GM12801 (cell line): Measurements from ENCODE around the gene GAREM2.

Source experiments
- CTCF ChIP-seq: IDR thresholded peaks from one replicate; pipeline ENCODE4 v1.5.1; 2011; ENCODE audit warnings: control low read depth; ENCODE audit not compliant: insufficient read length; ENCODE audit errors: extremely low read depth

Gene GAREM2

DNA sequence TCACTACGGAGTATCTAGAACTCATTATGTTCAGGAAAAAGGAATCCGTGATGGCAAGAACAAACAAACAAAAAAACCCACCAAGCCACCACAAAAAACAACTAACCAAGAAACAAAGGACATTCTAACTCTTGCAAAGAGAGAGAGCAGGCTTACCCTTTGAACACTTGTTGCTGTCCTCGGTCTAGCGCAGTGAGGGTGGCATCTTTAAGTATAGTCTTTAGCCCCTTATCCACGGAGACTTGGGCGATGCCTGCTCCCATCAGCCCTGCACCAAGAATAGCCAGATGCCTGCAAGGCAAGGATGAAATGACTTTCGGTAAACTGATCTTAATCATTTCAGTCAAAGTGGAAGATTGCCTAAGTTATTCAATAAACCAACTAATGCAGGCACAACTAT, 31.0 kb downstream of the GAREM2 start:
- no peak for TF ChIP-seq CTCF

DNA sequence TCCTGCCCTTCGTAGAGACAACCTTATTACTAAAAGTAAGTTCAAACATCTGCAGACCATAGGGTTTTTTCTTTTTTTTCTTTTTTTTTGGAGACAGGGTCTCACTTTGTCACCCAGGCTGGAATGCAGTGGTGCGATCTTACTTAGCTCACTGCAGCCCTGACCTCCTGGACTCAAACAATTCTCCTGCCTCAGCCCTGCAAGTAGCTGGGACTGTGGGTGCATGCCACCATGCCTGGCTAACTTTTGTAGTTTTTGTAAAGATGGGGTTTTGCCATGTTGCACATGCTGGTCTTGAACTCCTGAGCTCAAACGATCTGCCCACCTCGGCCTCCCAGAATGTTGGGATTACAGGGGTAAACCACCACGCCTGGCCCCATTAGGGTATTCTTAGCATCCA, 39.1 kb downstream of the GAREM2 start:
- TF ChIP-seq CTCF = no peak

- no peak for TF ChIP-seq CTCF
Measured at GRCh38 chr2:26214759-26215158, 41.9 kb downstream of the GAREM2 start.

DNA sequence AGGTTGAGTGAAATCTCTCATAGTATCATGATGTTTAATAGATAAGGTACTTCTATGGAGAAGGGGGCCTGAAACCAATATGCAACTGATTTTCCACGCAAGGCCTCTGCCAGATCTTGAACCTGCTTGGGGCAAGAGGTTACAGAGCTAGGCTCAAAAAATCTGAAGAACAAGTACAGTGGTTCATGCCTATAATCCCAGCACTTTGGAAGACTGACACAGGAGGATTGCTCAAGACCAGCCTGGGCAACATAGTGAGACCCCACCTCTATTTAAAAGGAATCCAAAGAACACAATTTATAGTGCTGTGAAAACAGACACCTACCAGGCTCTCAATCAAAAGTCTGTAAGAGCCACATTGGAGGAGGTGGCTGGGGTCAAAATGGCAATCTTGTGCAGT, 42.9 kb downstream of the GAREM2 start:
- TF ChIP-seq CTCF = no peak

GRCh38 chr2:26216587-26216986, 43.7 kb downstream of the GAREM2 start:
- TF ChIP-seq CTCF = no peak

DNA sequence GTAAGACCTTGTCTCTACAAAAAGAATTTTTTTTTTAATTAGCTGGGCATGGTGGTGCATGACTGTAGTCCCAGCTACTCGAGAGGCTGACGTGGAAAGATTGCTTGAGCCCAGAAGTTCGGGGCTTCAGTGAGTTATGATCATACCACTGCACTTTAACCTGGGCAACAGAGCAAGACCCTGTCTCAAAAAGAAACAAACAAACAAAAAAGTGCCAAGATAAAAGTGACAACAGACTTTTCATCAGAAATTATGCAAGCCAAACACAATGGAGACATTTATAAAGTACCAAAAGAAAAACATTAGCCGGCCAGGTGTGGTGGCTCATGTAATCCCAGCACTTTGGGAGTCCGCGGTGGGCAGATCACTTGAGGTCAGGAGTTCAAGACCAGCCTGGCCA, 44.8 kb downstream of the GAREM2 start:
- no peak for TF ChIP-seq CTCF

DNA sequence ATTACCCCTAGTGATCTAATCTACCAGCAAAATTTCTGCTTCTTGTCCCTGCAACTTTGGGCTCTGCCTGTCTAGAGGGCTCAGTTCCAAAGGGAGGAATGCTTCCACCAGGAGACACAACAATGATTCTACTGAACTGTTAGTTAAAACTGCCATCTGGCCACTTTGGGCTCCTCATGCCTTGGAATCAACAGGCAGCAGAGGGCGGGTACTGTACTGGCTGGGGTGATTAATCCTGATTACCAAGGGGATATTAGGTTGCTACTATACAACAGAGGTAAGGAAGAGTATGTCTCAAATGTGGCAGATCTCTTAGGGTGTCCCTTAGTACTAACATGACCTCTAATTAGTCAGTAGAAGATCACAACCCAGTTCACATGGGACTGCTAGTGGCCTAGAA, 50.1 kb downstream of the GAREM2 start:
- no peak for TF ChIP-seq CTCF

DNA sequence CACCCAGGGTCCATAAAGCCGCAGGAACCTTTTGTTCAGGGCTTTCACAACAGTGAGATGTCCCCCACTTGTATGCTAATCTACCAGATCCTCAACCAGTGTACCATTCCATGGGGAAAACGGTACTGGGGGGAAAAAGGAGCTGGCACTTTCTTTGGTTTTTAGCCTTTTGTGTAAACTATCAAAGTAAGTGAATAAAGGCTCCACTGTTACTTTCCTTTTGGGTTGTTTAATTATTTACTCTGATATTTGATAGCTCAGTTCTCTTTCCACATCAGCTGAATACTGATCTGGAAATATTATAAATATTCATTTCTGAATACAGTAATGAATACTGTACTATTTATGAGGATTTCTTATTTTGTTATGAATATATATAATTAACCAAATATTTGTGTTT, 51.2 kb downstream of the GAREM2 start:
- no peak for TF ChIP-seq CTCF
